PFSK-1 (cell line): ENCODE data around the gene ADAMTSL4.

Source experiments
- POLR2AphosphoS5 ChIP-seq: IDR thresholded peaks from 2 replicates; pipeline ENCODE4 v1.6.1; 2012; ENCODE audit warnings: low read depth, mild to moderate bottlenecking, control low read depth, low read length, moderate library complexity
- TAF1 ChIP-seq: IDR thresholded peaks from 2 replicates; pipeline ENCODE4 v1.6.1; 2012; ENCODE audit warnings: low read length, control low read depth, borderline replicate concordance; ENCODE audit not compliant: insufficient read depth
- TF ChIP-seq, protein P1 (sequence below), 2 experiments: IDR thresholded peaks; 2 replicates each; pipeline versions ENCODE4 v1.6.1 to v1.8.0; 2011 to 2012; ENCODE audit warnings: low read depth in 2 of 2, low read length in 2 of 2, control low read depth in 1 of 2, inconsistent platforms in 1 of 2, mild to moderate bottlenecking in 1 of 2, moderate library complexity in 1 of 2; ENCODE audit not compliant: insufficient read depth in 1 of 2

DNA sequence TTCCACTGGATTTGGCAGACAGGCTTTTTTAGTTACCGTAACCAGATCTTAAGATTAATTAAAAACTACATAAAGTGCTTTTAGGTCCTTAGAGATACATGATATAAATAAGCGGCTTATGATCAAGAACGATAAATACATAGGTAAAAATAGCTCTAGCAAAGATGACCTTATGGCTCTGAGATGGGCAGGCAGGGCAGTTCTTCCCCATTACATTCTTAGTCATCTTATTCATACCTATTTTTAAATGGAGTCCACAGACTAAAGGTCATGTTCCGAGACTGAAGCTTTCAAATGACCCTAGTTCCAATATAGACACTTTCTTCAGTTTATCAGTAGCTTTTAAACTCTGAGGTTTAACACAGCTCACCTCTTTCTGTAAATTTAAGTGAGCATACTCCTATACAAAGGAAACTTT lies 25.9 kb downstream of the ADAMTSL4 start:
- no peak for TF ChIP-seq POLR2AphosphoS5
- TF ChIP-seq, protein P1, sequence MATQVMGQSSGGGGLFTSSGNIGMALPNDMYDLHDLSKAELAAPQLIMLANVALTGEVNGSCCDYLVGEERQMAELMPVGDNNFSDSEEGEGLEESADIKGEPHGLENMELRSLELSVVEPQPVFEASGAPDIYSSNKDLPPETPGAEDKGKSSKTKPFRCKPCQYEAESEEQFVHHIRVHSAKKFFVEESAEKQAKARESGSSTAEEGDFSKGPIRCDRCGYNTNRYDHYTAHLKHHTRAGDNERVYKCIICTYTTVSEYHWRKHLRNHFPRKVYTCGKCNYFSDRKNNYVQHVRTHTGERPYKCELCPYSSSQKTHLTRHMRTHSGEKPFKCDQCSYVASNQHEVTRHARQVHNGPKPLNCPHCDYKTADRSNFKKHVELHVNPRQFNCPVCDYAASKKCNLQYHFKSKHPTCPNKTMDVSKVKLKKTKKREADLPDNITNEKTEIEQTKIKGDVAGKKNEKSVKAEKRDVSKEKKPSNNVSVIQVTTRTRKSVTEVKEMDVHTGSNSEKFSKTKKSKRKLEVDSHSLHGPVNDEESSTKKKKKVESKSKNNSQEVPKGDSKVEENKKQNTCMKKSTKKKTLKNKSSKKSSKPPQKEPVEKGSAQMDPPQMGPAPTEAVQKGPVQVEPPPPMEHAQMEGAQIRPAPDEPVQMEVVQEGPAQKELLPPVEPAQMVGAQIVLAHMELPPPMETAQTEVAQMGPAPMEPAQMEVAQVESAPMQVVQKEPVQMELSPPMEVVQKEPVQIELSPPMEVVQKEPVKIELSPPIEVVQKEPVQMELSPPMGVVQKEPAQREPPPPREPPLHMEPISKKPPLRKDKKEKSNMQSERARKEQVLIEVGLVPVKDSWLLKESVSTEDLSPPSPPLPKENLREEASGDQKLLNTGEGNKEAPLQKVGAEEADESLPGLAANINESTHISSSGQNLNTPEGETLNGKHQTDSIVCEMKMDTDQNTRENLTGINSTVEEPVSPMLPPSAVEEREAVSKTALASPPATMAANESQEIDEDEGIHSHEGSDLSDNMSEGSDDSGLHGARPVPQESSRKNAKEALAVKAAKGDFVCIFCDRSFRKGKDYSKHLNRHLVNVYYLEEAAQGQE (IDR thresholded peaks at IDR 0.05; ENCODE audit: insufficient read depth in 1 of 2, low read depth in 2 of 2, low read length in 2 of 2), result no peak
- TF ChIP-seq TAF1, result no peak
